Esophagus muscularis mucosa (tissue), 4 donors: ENCODE results near the gene METTL16. TPM values are rescaled to one million over a fixed set of nuclear protein-coding genes. Genes with fewer than 3 reads are reported as not detected.
"Not testable (repeated sequence)": the region's sequence is repeated elsewhere in the genome, so short reads cannot be mapped to it uniquely, and the experiment has no call there.

ENCODE experiments used
- DNase-seq: peaks from one replicate; pipeline ENCODE4 v3.0.0-alpha.2; 2017; ENCODE audit errors: extremely low spot score
- H3K27ac ChIP-seq, 4 donors: fragments of 200-600 bp; sonication (generic); replicated peaks in 1 of 4; 1 replicate in 3 of 4; 2 replicates in 1 of 4; pipeline ENCODE4 v1.5.1; 2016 to 2019; ENCODE audit warnings: mild to moderate bottlenecking in 1 of 4
- H3K27me3 ChIP-seq, 4 donors: fragments of 200-600 bp; sonication (generic); one replicate each; pipeline versions ENCODE4 v1.5.1 to v1.6.0; 2016 to 2019
- H3K36me3 ChIP-seq, 4 donors: fragments of 200-600 bp; sonication (generic); one replicate each; pipeline ENCODE4 v1.5.1; 2016 to 2019
- H3K4me1 ChIP-seq, 4 donors: fragments of 200-600 bp; sonication (generic); one replicate each; pipeline ENCODE4 v1.5.1; 2016 to 2019
- H3K4me3 ChIP-seq, 4 donors: fragments of 200-600 bp; sonication (generic); 1 replicate in 2 of 4; 2 replicates in 2 of 4; pipeline ENCODE4 v1.5.1; 2016 to 2019; ENCODE audit warnings: mild to moderate bottlenecking in 4 of 4, moderate library complexity in 1 of 4
- H3K9me3 ChIP-seq, 4 donors: fragments of 200-600 bp; sonication (generic); 1 replicate in 3 of 4; 2 replicates in 1 of 4; pipeline ENCODE4 v1.5.1; 2016 to 2019
- EP300 ChIP-seq: sonication (generic); formaldehyde crosslinking; IDR thresholded peaks from one replicate; pipeline ENCODE4 v1.6.1; 2017; ENCODE audit warnings: antibody characterized with exemption
- POLR2A ChIP-seq: fragments of 450-650 bp; IDR thresholded peaks from one replicate; pipeline ENCODE4 v1.6.1; 2017; ENCODE audit warnings: antibody characterized with exemption, moderate library complexity, mild to moderate bottlenecking, low read depth
- POLR2AphosphoS5 ChIP-seq, 2 donors: sonication (generic); formaldehyde crosslinking; IDR thresholded peaks; one replicate each; pipeline ENCODE4 v1.6.1; 2017; ENCODE audit warnings: antibody characterized with exemption in 2 of 2
- WGBS: methylation state at CpG from one replicate; pipeline ENCODE4 v1.1.5; 2018; 5-methylcytosine and 5-hydroxymethylcytosine counted together
- intact Hi-C: fragments of 100-400 bp; cut with DNase I; formaldehyde crosslinking; loops from one replicate; pipeline ENCODE4 v1.15.1; 2023
- total RNA-seq, 4 donors: library from RNA; depleted of rRNA; stranded (reverse); fragments of >200 nt; gene quantifications; one replicate each; pipeline versions ENCODE4 v1.1.0 to v1.2.1, GENCODE V29; 2016
- TF ChIP-seq, protein P1 (sequence below), 3 experiments: fragments of 200-600 bp in 2 of 3; fragments of 450-650 bp in 1 of 3; sonication (generic) in 2 of 3; IDR thresholded peaks; one replicate each; pipeline ENCODE4 v1.5.1; 2017 to 2019; ENCODE audit warnings: antibody characterized with exemption in 3 of 3, mild to moderate bottlenecking in 2 of 3, moderate library complexity in 1 of 3

METTL16 gene
- total RNA-seq, 4 donors from 2014 or later, result 18.9 to 28.8 (median 24.5) TPM

- Histone ChIP-seq H3K36me3 (no peaks in the 10 kb centered on the region), H3K27me3 (peaks cover 0 to 45% (median 0%) of the 10 kb centered on the region in 4 donors), H3K9me3 (no peaks in the 10 kb centered on the region), H3K4me1 (no peaks in the 10 kb centered on the region), H3K27ac (no peak overlapping the region), H3K4me3 (no peak overlapping the region)
- intact Hi-C loops, result no loop called here
- no peak for TF ChIP-seq EP300
- no peak for TF ChIP-seq POLR2A
- TF ChIP-seq, protein P1, sequence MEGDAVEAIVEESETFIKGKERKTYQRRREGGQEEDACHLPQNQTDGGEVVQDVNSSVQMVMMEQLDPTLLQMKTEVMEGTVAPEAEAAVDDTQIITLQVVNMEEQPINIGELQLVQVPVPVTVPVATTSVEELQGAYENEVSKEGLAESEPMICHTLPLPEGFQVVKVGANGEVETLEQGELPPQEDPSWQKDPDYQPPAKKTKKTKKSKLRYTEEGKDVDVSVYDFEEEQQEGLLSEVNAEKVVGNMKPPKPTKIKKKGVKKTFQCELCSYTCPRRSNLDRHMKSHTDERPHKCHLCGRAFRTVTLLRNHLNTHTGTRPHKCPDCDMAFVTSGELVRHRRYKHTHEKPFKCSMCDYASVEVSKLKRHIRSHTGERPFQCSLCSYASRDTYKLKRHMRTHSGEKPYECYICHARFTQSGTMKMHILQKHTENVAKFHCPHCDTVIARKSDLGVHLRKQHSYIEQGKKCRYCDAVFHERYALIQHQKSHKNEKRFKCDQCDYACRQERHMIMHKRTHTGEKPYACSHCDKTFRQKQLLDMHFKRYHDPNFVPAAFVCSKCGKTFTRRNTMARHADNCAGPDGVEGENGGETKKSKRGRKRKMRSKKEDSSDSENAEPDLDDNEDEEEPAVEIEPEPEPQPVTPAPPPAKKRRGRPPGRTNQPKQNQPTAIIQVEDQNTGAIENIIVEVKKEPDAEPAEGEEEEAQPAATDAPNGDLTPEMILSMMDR (IDR thresholded peaks at IDR 0.05), result no peak
- no peak for TF ChIP-seq POLR2AphosphoS5 (IDR thresholded peaks at IDR 0.05)
- no peak for DNase-seq
- 94% methylated on average over 8 of the region's 8 CpGs for WGBS
These were observed 37.9 kb upstream of the METTL16 start for GRCh38 chr17:2549392-2550211.

- H3K9me3 ChIP-seq, DNase-seq, H3K4me3 ChIP-seq, H3K27ac ChIP-seq, intact Hi-C loops, H3K36me3 ChIP-seq, H3K4me1 ChIP-seq: not testable (repeated sequence)
- H3K27me3 ChIP-seq, result peaks cover 0 to 30% (median 0%) of the 10 kb centered on the region in 4 donors
- 77% methylated on average over 9 of the region's 9 CpGs for WGBS
These were observed 36.3 kb upstream of the METTL16 start for GRCh38 chr17:2548026-2548425.

GRCh38 chr17:2547176-2547575 is 35.5 kb upstream of the METTL16 start:
- intact Hi-C loops, result no loop called here
- Histone ChIP-seq H3K27me3 (peaks cover 0 to 26% (median 0%) of the 10 kb centered on the region in 4 donors), H3K27ac (no peak overlapping the region), H3K9me3 (no peaks in the 10 kb centered on the region), H3K4me3 (no peak overlapping the region), H3K4me1 (peaks cover 0 to 3% (median 0%) of the 10 kb centered on the region in 4 donors), H3K36me3 (no peaks in the 10 kb centered on the region)
- no peak for DNase-seq
- WGBS, result 80% methylated on average over 9 of the region's 9 CpGs
- TF ChIP-seq, protein P1 (IDR thresholded peaks at IDR 0.05), result no peak
- no peak for TF ChIP-seq POLR2A
- TF ChIP-seq EP300, result no peak
- TF ChIP-seq POLR2AphosphoS5 (IDR thresholded peaks at IDR 0.05), result no peak

DNA sequence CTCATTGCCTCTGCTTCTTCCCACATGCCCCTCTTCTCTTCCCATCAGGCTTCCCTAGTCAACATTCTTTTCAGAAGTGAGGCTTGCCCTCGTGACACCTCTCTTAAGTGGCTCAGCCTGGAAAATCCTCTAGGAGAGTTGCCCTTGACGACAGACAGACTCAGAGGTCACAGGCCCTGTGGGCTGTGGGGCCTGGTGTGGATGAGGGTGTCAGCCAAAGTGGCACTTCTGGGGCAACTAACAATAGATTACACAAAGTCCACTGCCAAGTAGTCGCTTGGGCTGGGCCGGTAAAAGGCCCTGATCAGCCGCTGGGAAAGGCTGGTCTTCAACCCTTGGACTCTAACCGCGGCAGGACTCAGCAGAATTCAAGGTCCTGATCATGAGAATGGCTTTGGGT is 33.7 kb upstream of the METTL16 start:
- WGBS, result 86% methylated on average over 7 of the region's 7 CpGs
- no peak for TF ChIP-seq POLR2A
- TF ChIP-seq EP300, result no peak
- TF ChIP-seq POLR2AphosphoS5 (IDR thresholded peaks at IDR 0.05), result no peak
- TF ChIP-seq, protein P1 (IDR thresholded peaks at IDR 0.05), result no peak
- H3K27me3 ChIP-seq, result peaks cover 0 to 8% (median 0%) of the 10 kb centered on the region in 4 donors
- H3K4me1 ChIP-seq, result peaks cover 0 to 4% (median 0%) of the 10 kb centered on the region in 4 donors
- H3K4me3 ChIP-seq, result no peak overlapping the region
- no peaks in the 10 kb centered on the region for H3K9me3 ChIP-seq
- no peak for DNase-seq
- intact Hi-C loops, result no loop called here
- H3K36me3 ChIP-seq, result no peaks in the 10 kb centered on the region
- H3K27ac ChIP-seq, result no peak overlapping the region

- no peaks in the 10 kb centered on the region for H3K9me3 ChIP-seq
- H3K27me3 ChIP-seq, result no peaks in the 10 kb centered on the region
- WGBS, result 73% methylated on average over 7 of the region's 7 CpGs
- peaks cover 0 to 4% (median 0%) of the 10 kb centered on the region in 4 donors for H3K4me1 ChIP-seq
- TF ChIP-seq, protein P1 (IDR thresholded peaks at IDR 0.05), result no peak
- TF ChIP-seq POLR2AphosphoS5 (IDR thresholded peaks at IDR 0.05), result no peak
- TF ChIP-seq EP300, result no peak
- no peak for TF ChIP-seq POLR2A
- intact Hi-C loops, result no loop called here
- no peak overlapping the region for H3K4me3 ChIP-seq
- no peak for DNase-seq
- H3K36me3 ChIP-seq, result no peaks in the 10 kb centered on the region
- no peak overlapping the region for H3K27ac ChIP-seq
These were observed 30.8 kb upstream of the METTL16 start for GRCh38 chr17:2542456-2542855.
